Lower leg skin (tissue), 4 donors: Measurements from ENCODE around the gene PDCD1. TPM values are rescaled to one million over a fixed set of nuclear protein-coding genes. Genes with fewer than 3 reads are reported as not detected.

ENCODE experiments used
- DNase-seq, 2 donors: peaks; one replicate each; pipeline ENCODE4 v3.0.0-alpha.2; 2019; ENCODE audit warnings: low spot score in 2 of 2
- H3K4me3 ChIP-seq: fragments of 200-600 bp; sonication (generic); 2 replicates; pipeline ENCODE4 v1.5.1; 2017; ENCODE audit warnings: mild to moderate bottlenecking, low read depth; ENCODE audit not compliant: poor library complexity, severe bottlenecking
- CTCF ChIP-seq, 3 donors: fragments of 450-650 bp; IDR thresholded peaks; one replicate each; pipeline ENCODE4 v1.5.1; 2016; ENCODE audit warnings: antibody characterized with exemption in 3 of 3, mild to moderate bottlenecking in 3 of 3, moderate library complexity in 2 of 3
- POLR2A ChIP-seq, 2 donors: fragments of 450-650 bp; IDR thresholded peaks; one replicate each; pipeline ENCODE4 v1.6.1; 2016 to 2017; ENCODE audit warnings: antibody characterized with exemption in 2 of 2, mild to moderate bottlenecking in 1 of 2, moderate library complexity in 1 of 2
- WGBS, 2 donors: methylation state at CpG; one replicate each; pipeline ENCODE4 v1.1.5; 2018; 5-methylcytosine and 5-hydroxymethylcytosine counted together
- intact Hi-C: fragments of 100-400 bp; cut with DNase I; formaldehyde crosslinking; loops from one replicate; pipeline ENCODE4 v1.15.0; 2023; ENCODE audit warnings: low total_unique reads
- total RNA-seq, 4 donors: library from RNA; depleted of rRNA; stranded (reverse); fragments of >200 nt; gene quantifications; one replicate each; pipeline ENCODE4 v1.1.0, GENCODE V29; 2016

Gene PDCD1
- total RNA-seq, 4 donors from 2014 or later: 0.42 to 1.3 (median 0.86) TPM; not detected in 1

DNA sequence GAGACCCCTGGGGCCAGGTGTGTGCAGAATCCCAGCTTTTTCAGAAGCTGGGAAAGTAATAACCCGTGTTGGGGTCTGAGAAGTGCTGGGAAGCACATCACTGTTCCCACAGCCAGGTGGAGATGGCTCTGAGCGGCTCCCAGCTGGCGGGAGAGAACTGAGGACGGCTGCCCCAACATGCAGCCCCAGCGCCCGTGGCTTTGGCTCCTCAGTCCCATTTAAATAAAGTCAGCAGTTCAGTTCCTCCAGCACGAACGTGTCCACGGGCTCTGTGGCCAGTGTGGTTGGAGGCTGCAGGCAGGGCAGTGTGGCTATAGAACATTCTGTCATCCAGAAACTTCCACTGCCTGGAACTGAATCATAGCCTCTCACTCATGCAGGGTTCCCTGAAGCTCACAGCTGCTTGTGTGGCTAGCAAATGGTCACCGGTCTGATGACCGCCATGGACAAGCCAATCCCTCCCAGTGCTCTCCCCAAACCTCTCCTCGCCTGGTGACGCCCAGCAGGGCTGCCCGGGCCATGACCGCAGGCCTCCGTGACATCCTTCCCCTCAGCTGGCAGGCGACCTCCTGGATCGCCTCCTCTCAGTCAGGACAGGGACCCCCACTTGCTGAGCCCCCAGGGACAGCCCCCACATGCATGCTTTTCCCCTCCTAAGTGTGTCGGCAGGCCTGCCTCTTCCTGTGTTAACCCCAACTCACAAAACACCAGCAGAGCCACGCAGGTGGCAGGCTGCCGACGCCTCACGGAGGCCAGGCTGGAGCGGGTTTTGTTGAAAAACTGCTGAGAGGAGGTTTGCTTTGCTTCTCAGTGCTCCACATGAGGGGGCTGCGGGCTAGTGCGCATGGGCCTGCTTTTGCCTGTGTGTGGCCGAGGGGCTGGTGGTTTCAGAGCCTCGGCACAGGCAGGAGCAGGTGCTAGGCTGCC lies 12.2 kb upstream of the PDCD1 start:
- WGBS, 2 donors: 60 to 62% methylated on average over 25 to 28 of the region's 28 CpGs
- DNase-seq: no peak
- no peak overlapping the region for H3K4me3 ChIP-seq
- TF ChIP-seq POLR2A (IDR thresholded peaks at IDR 0.05) (no peak), CTCF (IDR thresholded peaks at IDR 0.05) (no peak)
- intact Hi-C loops: no loop called here

DNA sequence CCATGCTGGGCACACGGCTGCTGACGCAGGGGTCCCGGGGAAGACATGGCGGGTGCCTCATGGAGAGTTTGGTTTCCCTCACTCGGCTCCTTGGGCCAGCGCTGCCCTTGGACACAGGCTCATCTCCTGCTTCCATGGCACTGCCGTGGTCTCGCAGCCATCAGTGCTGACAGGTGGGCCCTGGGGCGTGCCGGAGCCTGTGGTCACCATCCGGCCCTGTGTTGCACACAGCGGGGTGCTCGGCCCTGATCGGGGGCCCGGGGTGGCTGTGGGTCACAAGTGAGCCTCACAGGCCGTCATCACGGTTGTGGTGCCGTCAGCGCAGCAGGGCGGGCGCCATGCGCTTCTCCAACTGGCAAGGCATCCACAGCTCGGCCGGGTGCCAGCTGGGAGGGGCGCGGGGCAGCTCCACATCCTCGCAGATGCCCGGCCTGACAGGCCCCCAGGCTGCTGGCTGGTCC lies 11.4 kb upstream of the PDCD1 start:
- intact Hi-C loops: no loop called here
- TF ChIP-seq POLR2A (IDR thresholded peaks at IDR 0.05) (no peak), CTCF (IDR thresholded peaks at IDR 0.05) (no peak)
- no peak overlapping the region for H3K4me3 ChIP-seq
- WGBS, 2 donors: 72 to 78% methylated on average over 24 to 25 of the region's 28 CpGs
- no peak for DNase-seq

GRCh38 chr2:241869087-241869961 lies 10.6 kb upstream of the PDCD1 start, which contains the start of gene RTP5:
Gene RTP5 (plus strand): TSS chr2:241869729. CDS start chr2:241869757, 28 bp downstream.
- WGBS, 2 donors: 69 to 70% methylated on average over 29 to 31 of the region's 33 CpGs
- no peak for TF ChIP-seq POLR2A (IDR thresholded peaks at IDR 0.05)
- no peak for TF ChIP-seq CTCF (IDR thresholded peaks at IDR 0.05)
- DNase-seq: no peak
- H3K4me3 ChIP-seq: no peak within 1 kb of the TSS
- intact Hi-C loops: no loop called here

- DNase-seq: no peak
- H3K4me3 ChIP-seq: no peak overlapping the region
- intact Hi-C loops: no loop called here
- WGBS, 2 donors: 30% methylated on average over 15 of the region's 15 CpGs
- TF ChIP-seq CTCF (IDR thresholded peaks at IDR 0.05): no peak
- no peak for TF ChIP-seq POLR2A (IDR thresholded peaks at IDR 0.05)
Observed at GRCh38 chr2:241868661-241869081, 10.0 kb upstream of the PDCD1 start.

DNA sequence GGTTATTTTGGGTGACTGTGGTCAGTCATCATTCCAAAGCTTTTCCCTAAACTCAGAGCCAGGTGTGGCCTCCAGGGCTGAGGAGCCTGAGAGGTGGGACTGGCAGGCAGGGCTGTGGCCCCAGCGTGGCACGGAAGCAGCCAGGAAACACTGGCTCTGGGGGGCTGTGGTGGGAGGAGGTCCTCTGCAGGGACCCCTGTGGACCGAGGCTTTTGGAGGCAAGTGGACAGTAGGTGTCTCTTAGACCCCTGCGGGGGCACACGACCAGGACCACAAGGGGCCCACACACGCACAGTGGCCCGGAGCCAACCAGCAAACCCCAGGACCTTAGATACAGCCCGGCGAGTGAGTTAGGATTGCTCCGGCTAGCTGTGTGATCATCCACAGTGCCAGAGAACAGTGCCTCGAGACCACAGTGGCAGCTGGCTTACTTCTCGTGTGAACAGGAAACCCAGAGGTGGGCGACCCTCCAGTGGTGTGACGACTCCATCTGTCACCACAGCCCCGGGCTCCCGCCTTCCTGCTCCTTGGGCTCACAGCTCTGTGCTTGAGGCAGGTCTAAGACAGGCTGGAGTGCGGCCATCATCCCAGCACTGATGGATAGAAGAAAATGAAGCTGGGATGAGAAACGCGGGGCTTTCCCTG lies 9.2 kb upstream of the PDCD1 start:
- TF ChIP-seq POLR2A (IDR thresholded peaks at IDR 0.05) (no peak), CTCF (IDR thresholded peaks at IDR 0.05) (no peak)
- no peak for DNase-seq
- H3K4me3 ChIP-seq: no peak overlapping the region
- intact Hi-C loops: no loop called here
- 46 to 49% methylated on average over 18 to 19 of the region's 19 CpGs for WGBS, 2 donors
